ENCODE measurements around the gene EPHA4. TPM values are rescaled to one million over a fixed set of nuclear protein-coding genes. Genes with fewer than 3 reads are reported as not detected.

The EPHA4 gene
- polyA plus RNA-seq, 1 of the 3 experiments (the other 2 are of a cell fraction) = 0.90 TPM

DNA sequence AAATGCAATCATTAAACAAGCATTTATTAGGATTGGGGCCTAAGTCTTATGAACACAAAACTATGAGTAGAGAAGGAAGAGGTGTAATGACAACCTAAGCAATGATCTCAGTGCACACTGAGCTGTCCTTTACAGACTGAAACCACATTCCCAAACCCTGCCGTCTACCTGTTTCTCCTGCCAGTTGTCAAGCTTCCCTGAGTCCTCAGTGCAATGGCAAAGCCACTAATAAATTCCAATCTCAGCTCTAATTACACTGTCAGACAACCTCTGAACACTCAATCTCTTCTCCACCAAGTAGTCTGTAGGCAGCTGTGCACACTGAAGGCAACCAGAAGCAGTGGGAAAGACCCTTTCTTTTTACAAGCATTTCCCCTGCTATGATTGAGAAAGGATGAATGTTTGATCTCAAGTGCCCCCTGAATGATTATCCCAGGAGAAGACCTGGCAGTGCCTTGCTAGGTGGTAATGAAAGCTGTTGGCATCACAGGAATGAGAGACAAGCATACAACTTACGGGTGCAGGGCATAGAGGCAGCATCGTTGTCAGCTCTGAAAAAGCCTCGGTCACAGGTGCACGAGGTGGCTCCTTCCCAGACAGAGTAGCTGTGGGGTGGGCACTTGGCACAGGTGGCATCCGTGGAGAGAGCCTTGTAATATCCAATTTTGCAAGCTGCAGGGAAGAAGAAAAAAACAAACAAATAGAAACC, 71.4 kb downstream of the EPHA4 start:
- Histone ChIP-seq H3K4me2 (no peak overlapping the region), H3K9me3 (no peaks in the 10 kb centered on the region), H3K27ac (ENCODE audit: low read depth in 2 of 2, low read length in 1 of 2) (no peak overlapping the region), H3K9me2 (no peaks in the 10 kb centered on the region), H4K20me1 (ENCODE audit: insufficient read depth) (no peaks in the 10 kb centered on the region), H2AFZ (ENCODE audit: low read depth) (no peak overlapping the region), H3K9ac (no peak overlapping the region), H3F3A (replicated peaks; ENCODE audit: insufficient read depth) (no peaks in the 10 kb centered on the region), H3K4me1 (ENCODE audit: control insufficient read depth in 1 of 2, insufficient read depth in 2 of 2, low read depth in 1 of 2, low read length in 1 of 2) (no peaks in the 10 kb centered on the region; a peak in 1 of 4 replicates), H3K27me3 (ENCODE audit: insufficient read depth) (no peaks in the 10 kb centered on the region), H3K4me3 (ENCODE audit: low read depth in 2 of 2, low read length in 1 of 2) (no peak overlapping the region), H3K36me3 (replicated peaks in 1 of 2; ENCODE audit: control insufficient read depth in 1 of 2, insufficient read depth in 2 of 2, low read length in 1 of 2) (no peaks in the 10 kb centered on the region), H3K79me2 (ENCODE audit: insufficient read depth) (no peaks in the 10 kb centered on the region)
- DNase-seq = no peak
- POLR2A ChIA-PET = no interaction called here
- CTCF ChIA-PET = interaction anchor here (1.1 kb wide), 1 partner anchor 73 kb away, joined by 3 read pairs; no protein-coding TSS in a partner anchor
- WGBS (ENCODE audit: low lambda C conversion rate) = 9% methylated on average over 6 of the region's 6 CpGs
- no peak for TF ChIP-seq FOXJ3 (CRISPR knock-in tag; IDR thresholded peaks at IDR 0.05)
- TF ChIP-seq, protein P1, sequence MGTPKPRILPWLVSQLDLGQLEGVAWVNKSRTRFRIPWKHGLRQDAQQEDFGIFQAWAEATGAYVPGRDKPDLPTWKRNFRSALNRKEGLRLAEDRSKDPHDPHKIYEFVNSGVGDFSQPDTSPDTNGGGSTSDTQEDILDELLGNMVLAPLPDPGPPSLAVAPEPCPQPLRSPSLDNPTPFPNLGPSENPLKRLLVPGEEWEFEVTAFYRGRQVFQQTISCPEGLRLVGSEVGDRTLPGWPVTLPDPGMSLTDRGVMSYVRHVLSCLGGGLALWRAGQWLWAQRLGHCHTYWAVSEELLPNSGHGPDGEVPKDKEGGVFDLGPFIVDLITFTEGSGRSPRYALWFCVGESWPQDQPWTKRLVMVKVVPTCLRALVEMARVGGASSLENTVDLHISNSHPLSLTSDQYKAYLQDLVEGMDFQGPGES (IDR thresholded peaks at IDR 0.05; ENCODE audit: low read depth, low read length) = no peak
- TF ChIP-seq, protein P2, sequence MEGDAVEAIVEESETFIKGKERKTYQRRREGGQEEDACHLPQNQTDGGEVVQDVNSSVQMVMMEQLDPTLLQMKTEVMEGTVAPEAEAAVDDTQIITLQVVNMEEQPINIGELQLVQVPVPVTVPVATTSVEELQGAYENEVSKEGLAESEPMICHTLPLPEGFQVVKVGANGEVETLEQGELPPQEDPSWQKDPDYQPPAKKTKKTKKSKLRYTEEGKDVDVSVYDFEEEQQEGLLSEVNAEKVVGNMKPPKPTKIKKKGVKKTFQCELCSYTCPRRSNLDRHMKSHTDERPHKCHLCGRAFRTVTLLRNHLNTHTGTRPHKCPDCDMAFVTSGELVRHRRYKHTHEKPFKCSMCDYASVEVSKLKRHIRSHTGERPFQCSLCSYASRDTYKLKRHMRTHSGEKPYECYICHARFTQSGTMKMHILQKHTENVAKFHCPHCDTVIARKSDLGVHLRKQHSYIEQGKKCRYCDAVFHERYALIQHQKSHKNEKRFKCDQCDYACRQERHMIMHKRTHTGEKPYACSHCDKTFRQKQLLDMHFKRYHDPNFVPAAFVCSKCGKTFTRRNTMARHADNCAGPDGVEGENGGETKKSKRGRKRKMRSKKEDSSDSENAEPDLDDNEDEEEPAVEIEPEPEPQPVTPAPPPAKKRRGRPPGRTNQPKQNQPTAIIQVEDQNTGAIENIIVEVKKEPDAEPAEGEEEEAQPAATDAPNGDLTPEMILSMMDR (IDR thresholded peaks at IDR 0.05) = no peak

DNA sequence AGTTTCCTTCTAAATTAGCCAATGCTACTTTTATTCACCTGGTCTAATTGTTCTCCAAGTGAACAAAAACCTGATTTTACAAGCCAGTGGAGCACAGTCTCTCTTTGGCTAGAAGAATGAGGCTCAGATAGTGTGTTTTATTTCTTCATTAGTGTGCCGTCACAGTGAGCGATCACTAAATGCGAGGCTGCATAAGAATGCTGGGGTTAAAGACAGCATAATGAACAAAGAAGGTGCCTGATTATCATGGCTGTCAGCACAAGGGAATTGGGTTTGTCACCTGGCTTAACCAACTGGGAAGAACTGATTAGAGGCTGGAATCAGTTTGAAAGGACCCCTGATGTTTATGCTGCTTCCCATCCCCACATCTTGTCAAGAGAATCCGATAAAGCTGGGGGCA, 76.4 kb downstream of the EPHA4 start:
- CTCF ChIA-PET = no interaction called here
- H3F3A ChIP-seq (replicated peaks; ENCODE audit: insufficient read depth) = no peaks in the 10 kb centered on the region
- no peak overlapping the region for H3K4me3 ChIP-seq (ENCODE audit: low read depth in 2 of 2, low read length in 1 of 2)
- H3K4me1 ChIP-seq (ENCODE audit: control insufficient read depth in 1 of 2, insufficient read depth in 2 of 2, low read depth in 1 of 2, low read length in 1 of 2) = no peaks in the 10 kb centered on the region
- no peak overlapping the region for H3K4me2 ChIP-seq
- H3K9me3 ChIP-seq = no peaks in the 10 kb centered on the region
- no peaks in the 10 kb centered on the region for H3K36me3 ChIP-seq (replicated peaks in 1 of 2; ENCODE audit: control insufficient read depth in 1 of 2, insufficient read depth in 2 of 2, low read length in 1 of 2)
- no peaks in the 10 kb centered on the region for H3K27me3 ChIP-seq (ENCODE audit: insufficient read depth)
- no peaks in the 10 kb centered on the region for H4K20me1 ChIP-seq (ENCODE audit: insufficient read depth)
- H3K79me2 ChIP-seq (ENCODE audit: insufficient read depth) = no peaks in the 10 kb centered on the region
- TF ChIP-seq JUND (IDR thresholded peaks at IDR 0.05) (no peak), RCOR1 (IDR thresholded peaks at IDR 0.05; ENCODE audit: low read length) (no peak), FOSL2 (IDR thresholded peaks at IDR 0.05; ENCODE audit: borderline replicate concordance, low read depth) (no peak), POLR2AphosphoS5 (IDR thresholded peaks at IDR 0.05; ENCODE audit: low read depth, low read length) (no peak), RFX5 (IDR thresholded peaks at IDR 0.05; ENCODE audit: low read length) (no peak), TEAD4 (IDR thresholded peaks at IDR 0.05; ENCODE audit: borderline replicate concordance, insufficient read depth) (no peak), EP300 (IDR thresholded peaks at IDR 0.05; ENCODE audit: borderline replicate concordance in 1 of 2, low read depth in 1 of 2, low read length in 1 of 2) (no peak), GATA2 (CRISPR knock-in tag; IDR thresholded peaks at IDR 0.05) (no peak), CHD2 (IDR thresholded peaks at IDR 0.05; ENCODE audit: low read length, partially characterized antibody) (no peak)
- no peak overlapping the region for H3K9ac ChIP-seq
- WGBS (ENCODE audit: low lambda C conversion rate) = 59% methylated on average over 4 of the region's 4 CpGs
- DNase-seq = no peak
- no peaks in the 10 kb centered on the region for H3K9me2 ChIP-seq
- no peak overlapping the region for H3K27ac ChIP-seq (ENCODE audit: low read depth in 2 of 2, low read length in 1 of 2)
- POLR2A ChIA-PET = no interaction called here
- no peak overlapping the region for H2AFZ ChIP-seq (ENCODE audit: low read depth)
